ENCODE data around the gene KCNH1. TPM values are rescaled to one million over a fixed set of nuclear protein-coding genes. Genes with fewer than 3 reads are reported as not detected.

KCNH1 gene
- total RNA-seq, 4 donors from 2014 or later = 0.53 to 16.5 (median 2.4) TPM

- no peak overlapping the region for H3K27ac ChIP-seq
- TF ChIP-seq POLR2A (IDR thresholded peaks at IDR 0.05) = no peak
- no peak for TF ChIP-seq CTCF (IDR thresholded peaks at IDR 0.05)
- H3K27me3 ChIP-seq = no peaks in the 10 kb centered on the region
- no peaks in the 10 kb centered on the region for H3K36me3 ChIP-seq
- H3K9me3 ChIP-seq = no peaks in the 10 kb centered on the region
- H3K4me3 ChIP-seq = no peak overlapping the region
- no peaks in the 10 kb centered on the region for H3K4me1 ChIP-seq
- DNase-seq = no peak
Measured at GRCh38 chr1:210722410-210723081, 411.4 kb downstream of the KCNH1 start.

GRCh38 chr1:210715072-210715471 lies 418.9 kb downstream of the KCNH1 start:
- Histone ChIP-seq H3K9me3 (no peaks in the 10 kb centered on the region), H3K4me1 (no peaks in the 10 kb centered on the region), H3K36me3 (no peaks in the 10 kb centered on the region), H3K27ac (no peak overlapping the region), H3K4me3 (no peak overlapping the region), H3K27me3 (no peaks in the 10 kb centered on the region)
- TF ChIP-seq POLR2A (IDR thresholded peaks at IDR 0.05) (no peak), CTCF (IDR thresholded peaks at IDR 0.05) (no peak)
- no peak for DNase-seq

GRCh38 chr1:210711825-210712612 lies 421.9 kb downstream of the KCNH1 start:
- no peak overlapping the region for H3K27ac ChIP-seq
- H3K4me3 ChIP-seq = no peak overlapping the region
- no peaks in the 10 kb centered on the region for H3K36me3 ChIP-seq
- no peaks in the 10 kb centered on the region for H3K27me3 ChIP-seq
- no peak for DNase-seq
- no peaks in the 10 kb centered on the region for H3K9me3 ChIP-seq
- TF ChIP-seq CTCF (IDR thresholded peaks at IDR 0.05) (no peak), POLR2A (IDR thresholded peaks at IDR 0.05) (no peak)
- no peaks in the 10 kb centered on the region for H3K4me1 ChIP-seq

GRCh38 chr1:210709701-210710100 lies 424.2 kb downstream of the KCNH1 start:
- no peak for DNase-seq
- Histone ChIP-seq H3K4me1 (no peaks in the 10 kb centered on the region), H3K27ac (no peak overlapping the region), H3K9me3 (no peaks in the 10 kb centered on the region), H3K27me3 (no peaks in the 10 kb centered on the region), H3K4me3 (no peak overlapping the region), H3K36me3 (no peaks in the 10 kb centered on the region)
- TF ChIP-seq POLR2A (IDR thresholded peaks at IDR 0.05) = no peak
- no peak for TF ChIP-seq CTCF (IDR thresholded peaks at IDR 0.05)

GRCh38 chr1:210707300-210708240 lies 426.4 kb downstream of the KCNH1 start:
- no peaks in the 10 kb centered on the region for H3K4me1 ChIP-seq
- H3K4me3 ChIP-seq = no peak overlapping the region
- no peak overlapping the region for H3K27ac ChIP-seq
- H3K36me3 ChIP-seq = no peaks in the 10 kb centered on the region
- no peaks in the 10 kb centered on the region for H3K9me3 ChIP-seq
- DNase-seq = no peak
- H3K27me3 ChIP-seq = no peaks in the 10 kb centered on the region
- TF ChIP-seq CTCF (IDR thresholded peaks at IDR 0.05) (no peak), POLR2A (IDR thresholded peaks at IDR 0.05) (no peak)

All from Peyer's patch (tissue), 4 donors.